GM06990 (cell line): ENCODE measurements around the gene DUSP10.

Experiments used
- DNase-seq: peaks from one replicate; pipeline ENCODE4 v3.0.0-alpha.2; 2011; ENCODE audit not compliant: insufficient read length; ENCODE audit errors: extremely low read depth
- H3K27me3 ChIP-seq: replicated peaks from 2 replicates; pipeline ENCODE4 v1.6.0; 2011; ENCODE audit warnings: low read length; ENCODE audit not compliant: control insufficient read depth, insufficient read depth
- H3K36me3 ChIP-seq: 2 replicates; pipeline ENCODE4 v1.5.1; 2011; ENCODE audit warnings: low read length; ENCODE audit not compliant: control insufficient read depth, insufficient read depth
- H3K4me3 ChIP-seq: replicated peaks from 2 replicates; pipeline ENCODE4 v1.5.1; 2011; ENCODE audit warnings: low read depth, mild to moderate bottlenecking, control low read depth, low read length
- CTCF ChIP-seq: IDR thresholded peaks from 2 replicates; pipeline ENCODE4 v1.5.1; 2011; ENCODE audit warnings: low read length, control low read depth, mild to moderate bottlenecking, inconsistent platforms; ENCODE audit not compliant: insufficient read depth, poor library complexity, severe bottlenecking

Gene DUSP10

GRCh38 chr1:221698579-221699349 is 43.1 kb downstream of the DUSP10 start:
- Histone ChIP-seq H3K4me3 (no peak overlapping the region), H3K36me3 (peaks cover 8% of the 10 kb centered on the region), H3K27me3 (no peaks in the 10 kb centered on the region)
- no peak for DNase-seq
- no peak for TF ChIP-seq CTCF

- H3K4me3 ChIP-seq = no peak overlapping the region
- H3K27me3 ChIP-seq = no peaks in the 10 kb centered on the region
- peaks cover 5% of the 10 kb centered on the region for H3K36me3 ChIP-seq
- DNase-seq = no peak
- TF ChIP-seq CTCF = no peak
Observed at GRCh38 chr1:221697923-221698425, 43.9 kb downstream of the DUSP10 start.

GRCh38 chr1:221696718-221697461 is 45.0 kb downstream of the DUSP10 start:
- Histone ChIP-seq H3K4me3 (no peak overlapping the region), H3K27me3 (no peaks in the 10 kb centered on the region), H3K36me3 (peaks cover 2% of the 10 kb centered on the region)
- DNase-seq = no peak
- no peak for TF ChIP-seq CTCF

- no peak for TF ChIP-seq CTCF
- Histone ChIP-seq H3K27me3 (no peaks in the 10 kb centered on the region), H3K4me3 (no peak overlapping the region), H3K36me3 (peaks cover 1% of the 10 kb centered on the region)
- DNase-seq = no peak
Observed at GRCh38 chr1:221696027-221696426, 45.9 kb downstream of the DUSP10 start.

GRCh38 chr1:221695301-221695700 is 46.6 kb downstream of the DUSP10 start:
- no peak for TF ChIP-seq CTCF
- Histone ChIP-seq H3K36me3 (no peaks in the 10 kb centered on the region), H3K27me3 (no peaks in the 10 kb centered on the region), H3K4me3 (no peak overlapping the region)
- no peak for DNase-seq
